RWPE1 (cell line): ENCODE results near the gene HNRNPA1.

Source experiments
- CTCF ChIA-PET: fragments of 350-600 bp; sonication (Branson Sonifier 250); formaldehyde crosslinking; extraction: SDS; loops from one replicate; lab custom pipeline; 2021; lab: Yijun Ruan, JAX
- POLR2A ChIA-PET: fragments of 400-600 bp; formaldehyde crosslinking; extraction: SDS; loops from one replicate; lab custom pipeline; 2020; ENCODE audit warnings: antibody characterized with exemption; ENCODE audit not compliant: low non-redundant PET; lab: Yijun Ruan, JAX
- DNase-seq: peaks from one replicate; pipeline ENCODE4 v3.0.0; 2012; ENCODE audit warnings: low spot score
- H3K27ac ChIP-seq: fragments of 450-650 bp; 2 replicates; pipeline ENCODE4 v1.5.1; 2017
- TF ChIP-seq, protein P1 (sequence below): fragments of 450-650 bp; conservative IDR thresholded peaks from 2 replicates; pipeline ENCODE4 v1.5.1; 2017; ENCODE audit warnings: low read depth, mild to moderate bottlenecking

Gene HNRNPA1

DNA sequence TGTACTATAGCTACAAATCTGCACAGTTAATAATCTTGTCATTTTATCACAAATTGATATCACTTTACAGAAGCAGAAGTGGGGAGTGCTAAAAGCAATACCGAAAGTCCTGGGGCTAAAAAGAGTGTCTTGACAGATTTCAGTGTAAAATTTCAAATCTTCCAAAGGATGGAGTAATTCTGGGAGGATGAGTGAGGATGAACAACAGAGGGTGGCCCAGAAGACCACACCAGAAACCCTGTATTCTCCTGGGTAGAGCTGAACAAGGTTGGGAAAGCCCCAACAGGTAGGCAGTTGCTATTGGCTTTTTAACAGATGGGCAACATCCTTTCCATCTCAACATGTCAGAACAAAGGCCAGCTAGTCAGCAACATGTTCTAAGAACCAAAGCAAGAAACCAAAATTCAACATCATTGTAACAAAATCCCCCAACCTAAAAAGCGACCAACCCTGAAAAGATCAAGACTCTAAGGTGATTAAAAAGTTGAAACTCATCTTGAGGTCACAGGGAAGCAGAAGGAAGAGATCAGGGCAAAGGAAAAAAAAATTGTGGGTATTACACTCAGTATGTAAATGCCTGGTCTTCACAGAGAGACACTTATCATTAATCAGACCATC is 39.4 kb upstream of the HNRNPA1 start:
- ChIA-PET CTCF (interaction anchor here (1.8 kb wide), 1 partner anchor 11 kb away, joined by 6 read pairs; no protein-coding TSS in a partner anchor), POLR2A (no interaction called here)
- DNase-seq = no peak
- TF ChIP-seq, protein P1, sequence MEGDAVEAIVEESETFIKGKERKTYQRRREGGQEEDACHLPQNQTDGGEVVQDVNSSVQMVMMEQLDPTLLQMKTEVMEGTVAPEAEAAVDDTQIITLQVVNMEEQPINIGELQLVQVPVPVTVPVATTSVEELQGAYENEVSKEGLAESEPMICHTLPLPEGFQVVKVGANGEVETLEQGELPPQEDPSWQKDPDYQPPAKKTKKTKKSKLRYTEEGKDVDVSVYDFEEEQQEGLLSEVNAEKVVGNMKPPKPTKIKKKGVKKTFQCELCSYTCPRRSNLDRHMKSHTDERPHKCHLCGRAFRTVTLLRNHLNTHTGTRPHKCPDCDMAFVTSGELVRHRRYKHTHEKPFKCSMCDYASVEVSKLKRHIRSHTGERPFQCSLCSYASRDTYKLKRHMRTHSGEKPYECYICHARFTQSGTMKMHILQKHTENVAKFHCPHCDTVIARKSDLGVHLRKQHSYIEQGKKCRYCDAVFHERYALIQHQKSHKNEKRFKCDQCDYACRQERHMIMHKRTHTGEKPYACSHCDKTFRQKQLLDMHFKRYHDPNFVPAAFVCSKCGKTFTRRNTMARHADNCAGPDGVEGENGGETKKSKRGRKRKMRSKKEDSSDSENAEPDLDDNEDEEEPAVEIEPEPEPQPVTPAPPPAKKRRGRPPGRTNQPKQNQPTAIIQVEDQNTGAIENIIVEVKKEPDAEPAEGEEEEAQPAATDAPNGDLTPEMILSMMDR = no peak
- no peak overlapping the region for H3K27ac ChIP-seq

DNA sequence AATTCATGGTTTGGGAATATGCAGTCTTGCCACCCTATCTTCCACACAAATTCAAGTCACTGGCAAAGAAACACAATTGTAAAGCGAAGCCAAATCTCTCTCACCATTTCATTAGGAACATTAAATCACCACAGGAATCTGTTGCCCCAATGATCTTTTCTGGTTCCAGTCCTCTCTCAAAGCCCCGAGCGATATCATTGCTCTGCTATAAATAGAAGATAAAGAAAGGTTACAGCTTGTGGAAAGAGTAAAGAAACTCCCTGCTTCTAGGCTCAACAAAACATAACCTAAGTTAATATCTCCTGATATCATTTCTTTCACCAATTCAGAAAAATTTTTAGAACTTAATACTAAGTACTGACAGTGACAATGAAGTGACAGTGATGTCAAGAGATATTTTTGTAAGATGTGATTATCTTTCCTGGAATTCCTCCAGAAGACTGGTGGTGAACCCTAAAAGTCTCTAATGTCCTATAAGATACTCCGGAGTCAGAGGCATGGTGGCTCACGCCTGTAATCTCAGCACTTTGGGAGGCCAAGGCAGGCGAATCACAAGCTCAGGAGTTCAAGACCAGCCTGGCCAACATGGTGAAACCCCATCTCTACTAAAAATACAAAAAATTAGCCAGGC is 34.4 kb upstream of the HNRNPA1 start:
- ChIA-PET POLR2A (no interaction called here), CTCF (no interaction called here)
- TF ChIP-seq, protein P1 = no peak
- DNase-seq = no peak
- H3K27ac ChIP-seq = no peak overlapping the region

GRCh38 chr12:54249489-54249888 is 31.0 kb upstream of the HNRNPA1 start:
- no peak overlapping the region for H3K27ac ChIP-seq
- ChIA-PET CTCF (interaction anchor here (1.0 kb wide), 1 partner anchor 16 kb away, joined by 3 read pairs; no protein-coding TSS in a partner anchor), POLR2A (no interaction called here)
- no peak for DNase-seq
- TF ChIP-seq, protein P1 = no peak

DNA sequence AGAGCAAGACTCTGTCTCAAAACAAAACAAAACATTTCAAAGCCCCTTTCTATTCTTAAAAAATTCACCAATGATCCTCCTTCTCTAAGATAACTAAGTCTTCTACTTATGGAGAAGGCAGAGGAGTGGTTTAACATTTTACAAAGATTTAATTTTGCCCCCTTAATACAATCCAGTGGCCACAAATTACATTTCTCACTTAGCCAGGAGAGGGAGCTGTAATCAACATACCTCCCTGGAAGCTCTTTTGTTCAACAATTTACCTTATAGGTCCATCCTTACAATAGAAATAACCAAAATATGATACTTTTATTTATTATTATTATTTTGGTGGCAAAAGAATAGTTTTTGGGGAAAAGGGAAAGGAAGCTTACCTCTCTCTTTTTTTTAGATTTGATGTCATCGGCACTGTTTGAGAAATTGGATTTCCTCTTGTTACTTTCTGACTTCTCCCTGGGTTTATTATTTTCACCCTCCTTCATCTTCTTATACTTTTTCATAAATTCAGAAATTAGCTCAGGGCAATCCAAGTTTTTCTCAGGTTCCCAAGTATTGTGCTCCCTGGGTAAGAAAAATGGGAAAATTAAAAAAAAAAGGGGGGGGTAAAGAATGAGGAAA is 28.8 kb upstream of the HNRNPA1 start:
- ChIA-PET POLR2A (no interaction called here), CTCF (interaction anchor here (0.6 to 1.3 kb wide), 12 partner anchors 11 to 627 kb away, joined by 3 to 6 read pairs (median 4); no protein-coding TSS in a partner anchor)
- peak overlapping the region; percentile 27; the same call in 1 of the 2 replicates for H3K27ac ChIP-seq
- TF ChIP-seq, protein P1 = peak; percentile 74
- peak; percentile 57 for DNase-seq

GRCh38 chr12:54253240-54253639 is 27.3 kb upstream of the HNRNPA1 start:
- CTCF ChIA-PET = interaction anchor here (0.6 kb wide), 2 partner anchors 46 to 72 kb away, joined by 3 to 4 read pairs; partner anchors contain the start of gene COPZ1
- DNase-seq = no peak
- H3K27ac ChIP-seq = peak overlapping the region; percentile 55
- POLR2A ChIA-PET = no interaction called here
- TF ChIP-seq, protein P1 = no peak

DNA sequence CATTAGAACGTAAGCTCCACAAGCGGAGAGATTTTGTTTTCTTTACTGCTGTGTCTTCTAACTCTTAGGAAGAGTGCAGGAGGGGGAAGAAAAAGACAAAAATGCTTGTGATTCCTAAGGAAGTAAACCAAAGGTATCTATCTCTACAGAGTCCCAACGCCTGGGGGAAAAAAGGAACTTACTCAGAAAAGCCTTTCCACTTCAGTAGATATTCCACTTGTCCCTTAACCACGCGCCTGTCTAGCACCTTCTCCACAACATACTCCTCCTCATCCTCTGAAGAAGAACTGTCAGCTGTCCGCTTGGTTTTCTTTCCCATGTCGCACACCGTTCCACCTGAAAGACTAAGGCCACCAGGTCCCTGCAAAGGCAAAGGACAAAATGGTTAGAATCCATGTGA is 23.2 kb upstream of the HNRNPA1 start:
- H3K27ac ChIP-seq = no peak overlapping the region
- TF ChIP-seq, protein P1 = no peak
- ChIA-PET POLR2A (no interaction called here), CTCF (no interaction called here)
- DNase-seq = no peak
